HepG2 (cell line): ENCODE measurements around the gene RANBP3. TPM values are rescaled to one million over a fixed set of nuclear protein-coding genes. Genes with fewer than 3 reads are reported as not detected.
A peak's percentile ranks its signal among the peaks of the same experiment; 100 is the strongest.

Source experiments
- BORCS8-MEF2B ChIP-seq: sonication (generic); formaldehyde crosslinking; IDR thresholded peaks from 2 replicates; pipeline ENCODE4 v1.8.0; 2022; ENCODE audit warnings: mild to moderate bottlenecking, missing genetic modification reagents
- FOXJ3 ChIP-seq: sonication (generic); formaldehyde crosslinking; IDR thresholded peaks from 2 replicates; pipeline ENCODE4 v1.4.0; 2020; ENCODE audit warnings: missing genetic modification reagents, mild to moderate bottlenecking, borderline replicate concordance
- FOXM1 ChIP-seq: sonication (generic); formaldehyde crosslinking; IDR thresholded peaks from 2 replicates; pipeline ENCODE4 v1.5.0; 2020; ENCODE audit warnings: missing genetic modification reagents
- GABPA ChIP-seq, 2 experiments: IDR thresholded peaks; 2 replicates each; pipeline ENCODE4 v1.6.1; 2011 to 2016; ENCODE audit warnings: low read depth in 2 of 2, low read length in 1 of 2, missing biosample characterization in 1 of 2, missing genetic modification characterization in 1 of 2
- HDAC6 ChIP-seq: fragments of 200-600 bp; sonication (generic); IDR thresholded peaks from 2 replicates; pipeline ENCODE4 v1.7.0; 2017; ENCODE audit warnings: mild to moderate bottlenecking, antibody characterized with exemption, low read length, low read depth
- ISL2 ChIP-seq: sonication (generic); formaldehyde crosslinking; IDR thresholded peaks from 2 replicates; pipeline ENCODE4 v1.5.0; 2020; ENCODE audit warnings: missing genetic modification reagents
- ZNF224 ChIP-seq: sonication (generic); formaldehyde crosslinking; IDR thresholded peaks from 2 replicates; pipeline ENCODE4 v1.5.0; 2020; ENCODE audit warnings: mild to moderate bottlenecking, missing genetic modification reagents
- ZNF335 ChIP-seq: sonication (generic); formaldehyde crosslinking; IDR thresholded peaks from 2 replicates; pipeline ENCODE4 v1.4.0; 2020; ENCODE audit warnings: missing genetic modification reagents
- ZNF773 ChIP-seq: sonication (generic); formaldehyde crosslinking; IDR thresholded peaks from 2 replicates; pipeline ENCODE4 v1.4.0; 2020; ENCODE audit warnings: missing genetic modification reagents, borderline replicate concordance
- polyA plus RNA-seq, 8 experiments: library from polyadenylated mRNA; depleted of rRNA in 3 of 8; stranded (reverse) in 7 of 8; unstranded in 1 of 8; fragments of >200 nt; fragmentation: Illumina TruSeq in 4 of 8; extraction: Trizol in 4 of 8; gene quantifications; 2 replicates each; pipeline versions ENCODE4 v1.2.1 to v1.2.3, GENCODE V29; 2011 to 2016; ENCODE audit warnings: low read depth in 4 of 8, missing spikeins in 1 of 8, mixed read lengths in 1 of 8; ENCODE audit not compliant: insufficient read depth in 1 of 8
- total RNA-seq, 5 experiments: library from RNA; depleted of rRNA; stranded (reverse); fragments of >200 nt; fragmentation: Illumina TruSeq; extraction: Trizol; gene quantifications; 2 replicates each; pipeline ENCODE4 v1.2.3, GENCODE V29; 2016; ENCODE audit warnings: low read depth in 1 of 5
- TF ChIP-seq, protein P1 (sequence below): sonication (generic); formaldehyde crosslinking; IDR thresholded peaks from 2 replicates; pipeline ENCODE4 v1.8.0; 2022; ENCODE audit warnings: mild to moderate bottlenecking, missing genetic modification reagents, moderate library complexity
- TF ChIP-seq, protein P2 (sequence below): sonication (generic); formaldehyde crosslinking; IDR thresholded peaks from 2 replicates; pipeline ENCODE4 v1.9.0; 2021; ENCODE audit warnings: missing genetic modification reagents, mild to moderate bottlenecking, borderline replicate concordance
- TF ChIP-seq, protein P3 (sequence below): sonication (generic); formaldehyde crosslinking; IDR thresholded peaks from 2 replicates; pipeline ENCODE4 v1.5.1; 2020; ENCODE audit warnings: missing genetic modification reagents, mild to moderate bottlenecking, borderline replicate concordance
- TF ChIP-seq, protein P4 (sequence below): sonication (generic); formaldehyde crosslinking; IDR thresholded peaks from 2 replicates; pipeline ENCODE4 v1.4.0; 2020; ENCODE audit warnings: missing genetic modification reagents, borderline replicate concordance
- TF ChIP-seq, protein P5 (sequence below): sonication (generic); formaldehyde crosslinking; IDR thresholded peaks from 2 replicates; pipeline ENCODE4 v1.5.0; 2020; ENCODE audit warnings: missing genetic modification reagents
- TF ChIP-seq, protein P6 (sequence below): sonication (generic); formaldehyde crosslinking; IDR thresholded peaks from 2 replicates; pipeline ENCODE4 v1.8.1; 2023; ENCODE audit warnings: mild to moderate bottlenecking, missing genetic modification reagents, borderline replicate concordance
- TF ChIP-seq, protein P7 (sequence below): sonication (generic); formaldehyde crosslinking; IDR thresholded peaks from 2 replicates; pipeline ENCODE4 v1.8.1; 2023; ENCODE audit warnings: mild to moderate bottlenecking, missing genetic modification reagents

The RANBP3 gene
- total and polyA plus RNA-seq, 2 of the 13 experiments (the other 11 are each of a cell fraction or from before 2014, with no cell fraction given), result 39.5 to 149 TPM

DNA sequence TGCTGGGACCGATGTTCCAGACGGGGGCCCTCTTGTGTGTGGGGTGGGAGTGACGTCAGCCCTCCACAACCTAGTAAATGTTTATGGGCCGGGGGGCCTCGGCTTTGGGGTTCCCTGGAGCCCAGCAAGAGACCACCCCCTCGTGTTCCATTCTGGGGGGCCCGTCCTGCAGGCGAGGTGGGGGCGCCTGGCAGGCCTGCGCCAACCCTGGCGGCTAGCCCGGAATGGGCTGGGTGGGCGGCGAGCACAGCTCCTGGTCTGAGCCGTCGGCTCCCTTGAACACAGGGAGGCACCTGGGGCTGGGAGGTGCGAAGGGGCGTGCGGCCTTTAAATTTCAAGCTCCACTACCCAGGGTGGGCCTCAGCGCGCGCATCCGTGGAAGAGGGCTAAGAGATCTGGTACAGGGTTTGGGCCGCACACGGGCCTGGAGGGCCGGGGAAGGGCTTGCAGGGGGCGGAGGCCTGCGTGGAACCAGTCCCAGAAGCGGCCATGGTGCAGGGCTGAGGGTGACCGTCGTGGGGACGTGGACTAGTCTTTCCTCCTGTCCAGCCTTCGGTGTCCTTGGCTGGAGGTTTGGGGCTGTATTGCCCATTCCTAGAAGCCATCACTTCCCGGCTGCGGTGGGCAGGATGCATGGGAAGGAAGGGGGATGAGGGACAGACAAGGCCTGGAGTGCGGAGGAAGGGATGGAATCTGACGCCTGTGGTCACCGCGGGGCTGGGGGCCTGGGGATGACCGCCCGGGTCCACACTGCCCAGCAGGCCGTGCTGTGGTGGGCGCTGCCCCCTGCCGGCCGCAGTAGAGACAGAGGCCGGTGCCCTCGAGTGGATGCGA lies 85.8 kb downstream of the RANBP3 start (continued):
- TF ChIP-seq, protein P1, sequence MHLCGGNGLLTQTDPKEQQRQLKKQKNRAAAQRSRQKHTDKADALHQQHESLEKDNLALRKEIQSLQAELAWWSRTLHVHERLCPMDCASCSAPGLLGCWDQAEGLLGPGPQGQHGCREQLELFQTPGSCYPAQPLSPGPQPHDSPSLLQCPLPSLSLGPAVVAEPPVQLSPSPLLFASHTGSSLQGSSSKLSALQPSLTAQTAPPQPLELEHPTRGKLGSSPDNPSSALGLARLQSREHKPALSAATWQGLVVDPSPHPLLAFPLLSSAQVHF (CRISPR knock-in tag), result no peak
- TF ChIP-seq, protein P2, sequence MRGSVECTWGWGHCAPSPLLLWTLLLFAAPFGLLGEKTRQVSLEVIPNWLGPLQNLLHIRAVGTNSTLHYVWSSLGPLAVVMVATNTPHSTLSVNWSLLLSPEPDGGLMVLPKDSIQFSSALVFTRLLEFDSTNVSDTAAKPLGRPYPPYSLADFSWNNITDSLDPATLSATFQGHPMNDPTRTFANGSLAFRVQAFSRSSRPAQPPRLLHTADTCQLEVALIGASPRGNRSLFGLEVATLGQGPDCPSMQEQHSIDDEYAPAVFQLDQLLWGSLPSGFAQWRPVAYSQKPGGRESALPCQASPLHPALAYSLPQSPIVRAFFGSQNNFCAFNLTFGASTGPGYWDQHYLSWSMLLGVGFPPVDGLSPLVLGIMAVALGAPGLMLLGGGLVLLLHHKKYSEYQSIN, result no peak
- TF ChIP-seq FOXJ3 (CRISPR knock-in tag) (no peak), GABPA (IDR thresholded peaks at IDR 0.05; ENCODE audit: low read depth, low read length) (no peak), GABPA (CRISPR knock-in tag; IDR thresholded peaks at IDR 0.05; ENCODE audit: low read depth) (no peak), FOXM1 (CRISPR knock-in tag) (no peak), ISL2 (no peak; the same call in 1 of the 2 replicates), HDAC6 (no peak), ZNF335 (CRISPR knock-in tag) (no peak), BORCS8-MEF2B (0 out of 2 replicates have a peak, but pooled peaks have one; percentile 49), ZNF773 (CRISPR knock-in tag) (no peak), ZNF224 (CRISPR knock-in tag) (0 out of 2 replicates have a peak, but pooled peaks have one; percentile 32)
- TF ChIP-seq, protein P3, sequence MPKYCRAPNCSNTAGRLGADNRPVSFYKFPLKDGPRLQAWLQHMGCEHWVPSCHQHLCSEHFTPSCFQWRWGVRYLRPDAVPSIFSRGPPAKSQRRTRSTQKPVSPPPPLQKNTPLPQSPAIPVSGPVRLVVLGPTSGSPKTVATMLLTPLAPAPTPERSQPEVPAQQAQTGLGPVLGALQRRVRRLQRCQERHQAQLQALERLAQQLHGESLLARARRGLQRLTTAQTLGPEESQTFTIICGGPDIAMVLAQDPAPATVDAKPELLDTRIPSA (CRISPR knock-in tag), result no peak
- TF ChIP-seq, protein P4, sequence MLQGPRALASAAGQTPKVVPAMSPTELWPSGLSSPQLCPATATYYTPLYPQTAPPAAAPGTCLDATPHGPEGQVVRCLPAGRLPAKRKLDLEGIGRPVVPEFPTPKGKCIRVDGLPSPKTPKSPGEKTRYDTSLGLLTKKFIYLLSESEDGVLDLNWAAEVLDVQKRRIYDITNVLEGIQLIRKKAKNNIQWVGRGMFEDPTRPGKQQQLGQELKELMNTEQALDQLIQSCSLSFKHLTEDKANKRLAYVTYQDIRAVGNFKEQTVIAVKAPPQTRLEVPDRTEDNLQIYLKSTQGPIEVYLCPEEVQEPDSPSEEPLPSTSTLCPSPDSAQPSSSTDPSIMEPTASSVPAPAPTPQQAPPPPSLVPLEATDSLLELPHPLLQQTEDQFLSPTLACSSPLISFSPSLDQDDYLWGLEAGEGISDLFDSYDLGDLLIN (CRISPR knock-in tag), result no peak
- TF ChIP-seq, protein P5, sequence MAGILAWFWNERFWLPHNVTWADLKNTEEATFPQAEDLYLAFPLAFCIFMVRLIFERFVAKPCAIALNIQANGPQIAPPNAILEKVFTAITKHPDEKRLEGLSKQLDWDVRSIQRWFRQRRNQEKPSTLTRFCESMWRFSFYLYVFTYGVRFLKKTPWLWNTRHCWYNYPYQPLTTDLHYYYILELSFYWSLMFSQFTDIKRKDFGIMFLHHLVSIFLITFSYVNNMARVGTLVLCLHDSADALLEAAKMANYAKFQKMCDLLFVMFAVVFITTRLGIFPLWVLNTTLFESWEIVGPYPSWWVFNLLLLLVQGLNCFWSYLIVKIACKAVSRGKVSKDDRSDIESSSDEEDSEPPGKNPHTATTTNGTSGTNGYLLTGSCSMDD (CRISPR knock-in tag), result no peak
- TF ChIP-seq, protein P6, sequence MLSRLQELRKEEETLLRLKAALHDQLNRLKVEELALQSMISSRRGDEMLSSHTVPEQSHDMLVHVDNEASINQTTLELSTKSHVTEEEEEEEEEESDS, result no peak
- TF ChIP-seq, protein P7, sequence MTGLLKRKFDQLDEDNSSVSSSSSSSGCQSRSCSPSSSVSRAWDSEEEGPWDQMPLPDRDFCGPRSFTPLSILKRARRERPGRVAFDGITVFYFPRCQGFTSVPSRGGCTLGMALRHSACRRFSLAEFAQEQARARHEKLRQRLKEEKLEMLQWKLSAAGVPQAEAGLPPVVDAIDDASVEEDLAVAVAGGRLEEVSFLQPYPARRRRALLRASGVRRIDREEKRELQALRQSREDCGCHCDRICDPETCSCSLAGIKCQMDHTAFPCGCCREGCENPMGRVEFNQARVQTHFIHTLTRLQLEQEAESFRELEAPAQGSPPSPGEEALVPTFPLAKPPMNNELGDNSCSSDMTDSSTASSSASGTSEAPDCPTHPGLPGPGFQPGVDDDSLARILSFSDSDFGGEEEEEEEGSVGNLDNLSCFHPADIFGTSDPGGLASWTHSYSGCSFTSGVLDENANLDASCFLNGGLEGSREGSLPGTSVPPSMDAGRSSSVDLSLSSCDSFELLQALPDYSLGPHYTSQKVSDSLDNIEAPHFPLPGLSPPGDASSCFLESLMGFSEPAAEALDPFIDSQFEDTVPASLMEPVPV (CRISPR knock-in tag), result peak; percentile 70
